Activated T-helper 17 cell treated with anti-CD3 and anti-CD28 coated beads, Interleukin-2, amount 50 U/mL, for 72 hours (primary cell): Measurements from ENCODE around the gene ANKS3. TPM values are rescaled to one million over a fixed set of nuclear protein-coding genes. Genes with fewer than 3 reads are reported as not detected.

Experiments
- ATAC-seq: fragments of 150-1000 bp; cut with Tn5 transposase; replicated peaks from 2 replicates; pipeline ENCODE4 v1.10.0; 2021; ENCODE audit warnings: mild to moderate bottlenecking, moderate library complexity
- H3K27ac Mint-ChIP-seq: one replicate; pipeline ENCODE4 v1.8.0; 2022; ENCODE audit warnings: mixed read lengths
- H3K27me3 Mint-ChIP-seq: one replicate; pipeline ENCODE4 v1.8.0; 2022; ENCODE audit warnings: mixed read lengths
- H3K36me3 Mint-ChIP-seq: one replicate; pipeline ENCODE4 v1.8.0; 2022; ENCODE audit warnings: low read depth, mild to moderate bottlenecking, mixed read lengths
- H3K4me1 Mint-ChIP-seq: one replicate; pipeline ENCODE4 v1.8.0; 2022; ENCODE audit warnings: mixed read lengths
- H3K4me3 Mint-ChIP-seq: one replicate; pipeline ENCODE4 v1.8.0; 2022; ENCODE audit warnings: mild to moderate bottlenecking, mixed read lengths
- H3K9me3 Mint-ChIP-seq: one replicate; pipeline ENCODE4 v1.8.0; 2022; ENCODE audit warnings: mixed read lengths
- total RNA-seq, 2 donors: library from RNA; stranded (reverse); gene quantifications; one replicate each; pipeline ENCODE4 v1.2.3, GENCODE V29; 2022

ANKS3 gene
- total RNA-seq, 2 donors from 2014 or later = 14.0 to 15.7 TPM

DNA sequence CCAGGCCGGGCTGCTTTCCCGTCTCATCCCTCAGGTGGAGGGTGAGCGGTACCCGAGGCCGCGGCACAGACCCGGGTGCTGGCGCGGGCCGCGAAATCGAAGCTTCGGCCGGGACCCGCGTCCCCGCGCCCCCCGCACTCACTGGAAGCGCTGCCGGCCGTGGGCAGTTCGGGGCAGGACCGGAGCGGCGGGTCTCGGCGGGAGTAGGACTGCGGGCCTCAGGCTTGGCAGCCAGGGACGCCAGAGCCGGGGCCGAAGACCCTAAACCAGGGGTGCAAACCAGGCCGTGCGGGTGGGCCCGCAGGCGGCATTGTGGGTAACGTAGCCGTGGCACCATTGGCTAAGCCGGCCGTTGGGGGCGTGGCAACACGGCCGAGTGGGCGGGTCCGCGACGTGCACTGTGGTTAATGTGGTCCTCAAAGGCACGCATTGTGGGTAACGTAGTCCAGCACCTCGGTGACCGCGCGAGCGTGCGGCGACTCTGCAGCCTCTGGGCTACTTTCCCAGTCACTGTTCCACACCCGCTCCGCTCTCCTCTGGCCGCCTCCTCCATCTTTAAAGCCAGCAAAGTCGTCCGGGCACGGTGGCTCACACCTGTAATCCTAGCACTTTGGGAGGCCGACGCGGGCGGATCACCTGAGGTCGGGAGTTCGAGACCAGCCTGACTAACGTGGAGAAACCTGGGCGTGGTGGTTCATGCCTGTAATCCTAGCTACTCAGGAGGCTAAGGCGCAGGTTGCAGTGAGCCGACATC is 33.0 kb upstream of the ANKS3 start, which contains the start of gene ZNF500:
Gene ZNF500 (minus strand): TSS at position 288 of the 754 bp plus-strand sequence. CDS start 1,184 bp downstream, outside the sequence.
- no peaks in the 10 kb centered on the region for H3K27me3 Mint-ChIP-seq
- H3K36me3 Mint-ChIP-seq = peaks cover 22% of the 10 kb centered on the region
- H3K4me1 Mint-ChIP-seq = peaks cover 11% of the 10 kb centered on the region
- peak within 1 kb of the TSS; percentile 94 for H3K27ac Mint-ChIP-seq
- no peaks in the 10 kb centered on the region for H3K9me3 Mint-ChIP-seq
- ATAC-seq = peak; percentile 78
- H3K4me3 Mint-ChIP-seq = peak within 1 kb of the TSS; percentile 97

DNA sequence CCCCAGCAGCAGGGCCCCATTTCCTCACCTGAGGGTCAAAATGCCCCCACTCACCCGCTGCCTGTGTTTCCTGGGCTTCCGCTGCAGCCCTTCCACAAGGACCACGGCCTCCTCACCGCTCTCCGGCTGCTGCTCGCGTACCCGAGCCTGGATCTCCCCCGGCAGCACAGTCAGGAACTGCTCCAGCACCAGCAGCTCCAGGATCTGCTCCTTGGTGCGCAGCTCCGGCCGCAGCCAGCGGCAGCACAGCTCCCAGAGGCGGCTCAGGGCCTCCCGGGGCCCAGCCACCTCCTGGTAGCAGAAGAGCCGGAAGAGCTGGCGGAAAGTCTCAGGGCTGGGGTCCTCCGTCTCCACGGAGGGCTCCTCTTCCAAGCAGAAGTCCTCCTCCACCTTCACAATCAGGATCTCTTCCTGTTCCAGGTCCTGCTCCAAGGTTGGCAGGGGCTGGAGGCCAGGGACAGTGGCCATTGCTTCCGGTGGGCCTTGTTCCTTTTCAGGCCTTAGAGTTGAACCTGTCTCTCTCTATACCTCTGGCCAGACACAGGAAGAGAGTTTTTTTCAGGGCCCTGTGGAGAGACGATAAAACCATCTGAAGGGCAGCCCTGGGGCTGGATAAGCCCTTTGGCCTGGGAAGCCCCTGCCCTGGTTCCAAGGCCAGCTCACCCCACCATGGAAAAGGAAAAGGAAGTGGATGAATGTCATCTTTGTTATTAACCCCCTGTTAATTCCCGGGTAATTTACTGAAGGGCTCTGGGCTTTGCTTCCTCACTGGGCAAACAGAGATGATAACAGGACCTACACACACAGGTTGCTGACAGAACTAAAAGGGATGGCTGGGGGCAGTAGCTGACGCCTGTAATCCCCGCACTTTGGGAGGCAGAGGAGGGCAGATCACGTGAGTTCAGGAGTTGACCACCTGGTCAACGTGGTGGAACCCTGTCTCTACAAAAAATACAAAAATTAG is 31.7 kb upstream of the ANKS3 start:
- Mint-ChIP-seq H3K27ac (peak overlapping the region; percentile 83), H3K27me3 (no peaks in the 10 kb centered on the region), H3K4me3 (peak overlapping the region; percentile 97), H3K4me1 (peaks cover 11% of the 10 kb centered on the region), H3K9me3 (no peaks in the 10 kb centered on the region), H3K36me3 (peaks cover 33% of the 10 kb centered on the region)
- ATAC-seq = no peak

DNA sequence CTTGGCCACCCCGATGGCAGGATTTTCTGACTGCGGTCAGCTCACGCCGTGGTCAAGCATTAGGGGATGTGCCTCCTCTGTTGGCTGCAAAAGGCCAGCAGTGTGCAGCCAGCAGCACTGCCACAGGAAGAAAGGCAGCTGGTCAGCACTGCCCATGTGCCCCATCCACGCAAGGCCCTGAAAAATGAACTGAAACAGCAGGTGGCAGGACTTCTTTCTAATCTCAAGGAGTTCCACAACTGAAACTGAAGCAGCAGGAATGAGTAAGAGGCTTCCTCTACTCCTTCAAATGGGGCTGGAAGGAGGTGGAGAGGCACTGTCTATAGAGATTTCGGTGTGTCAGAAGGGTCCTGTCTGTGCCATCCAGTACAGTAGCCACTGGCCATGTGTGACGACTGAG is 29.7 kb upstream of the ANKS3 start:
- ATAC-seq = no peak
- no peak overlapping the region for H3K27ac Mint-ChIP-seq
- H3K4me1 Mint-ChIP-seq = peaks cover 11% of the 10 kb centered on the region
- no peak overlapping the region for H3K4me3 Mint-ChIP-seq
- peaks cover 53% of the 10 kb centered on the region for H3K36me3 Mint-ChIP-seq
- no peaks in the 10 kb centered on the region for H3K9me3 Mint-ChIP-seq
- no peaks in the 10 kb centered on the region for H3K27me3 Mint-ChIP-seq

GRCh38 chr16:4762205-4762604 is 28.1 kb upstream of the ANKS3 start:
- no peak overlapping the region for H3K27ac Mint-ChIP-seq
- ATAC-seq = no peak
- H3K4me3 Mint-ChIP-seq = no peak overlapping the region
- H3K9me3 Mint-ChIP-seq = no peaks in the 10 kb centered on the region
- H3K36me3 Mint-ChIP-seq = peaks cover 69% of the 10 kb centered on the region
- H3K4me1 Mint-ChIP-seq = peaks cover 5% of the 10 kb centered on the region
- H3K27me3 Mint-ChIP-seq = no peaks in the 10 kb centered on the region

- Mint-ChIP-seq H3K27me3 (no peaks in the 10 kb centered on the region), H3K4me3 (no peak overlapping the region), H3K4me1 (no peaks in the 10 kb centered on the region), H3K9me3 (no peaks in the 10 kb centered on the region), H3K36me3 (peaks cover 83% of the 10 kb centered on the region), H3K27ac (peak overlapping the region; percentile 56)
- ATAC-seq = no peak
These were observed 26.3 kb upstream of the ANKS3 start for GRCh38 chr16:4760221-4760910.

GRCh38 chr16:4755687-4756086 is 21.6 kb upstream of the ANKS3 start:
- Mint-ChIP-seq H3K4me1 (no peaks in the 10 kb centered on the region), H3K36me3 (peaks cover 69% of the 10 kb centered on the region), H3K9me3 (no peaks in the 10 kb centered on the region), H3K4me3 (no peak overlapping the region), H3K27me3 (no peaks in the 10 kb centered on the region), H3K27ac (no peak overlapping the region)
- ATAC-seq = no peak

DNA sequence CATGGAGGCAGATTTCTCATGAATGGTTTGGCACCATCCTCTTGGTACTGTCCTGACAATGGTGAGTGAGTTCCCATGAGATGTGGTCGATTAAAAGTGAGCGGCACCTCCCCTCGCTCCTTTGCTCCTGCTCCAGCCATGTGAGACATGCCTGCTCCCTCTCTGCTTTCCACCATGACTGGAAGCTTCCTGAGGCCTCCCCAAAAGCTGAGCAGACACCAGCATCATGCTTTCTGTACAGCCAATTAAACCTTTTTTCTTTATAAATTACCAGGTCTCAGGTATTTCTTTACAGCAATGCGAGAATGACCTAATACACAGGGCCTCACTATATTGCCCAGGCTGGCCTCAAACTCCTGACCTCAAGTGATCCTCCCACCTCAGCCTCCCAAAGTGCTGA is 20.8 kb upstream of the ANKS3 start:
- H3K4me3 Mint-ChIP-seq = no peak overlapping the region
- H3K9me3 Mint-ChIP-seq = no peaks in the 10 kb centered on the region
- no peak for ATAC-seq
- H3K27me3 Mint-ChIP-seq = no peaks in the 10 kb centered on the region
- peaks cover 60% of the 10 kb centered on the region for H3K36me3 Mint-ChIP-seq
- no peaks in the 10 kb centered on the region for H3K4me1 Mint-ChIP-seq
- no peak overlapping the region for H3K27ac Mint-ChIP-seq

- H3K4me1 Mint-ChIP-seq = no peaks in the 10 kb centered on the region
- ATAC-seq = no peak
- no peaks in the 10 kb centered on the region for H3K9me3 Mint-ChIP-seq
- H3K4me3 Mint-ChIP-seq = no peak overlapping the region
- peaks cover 44% of the 10 kb centered on the region for H3K36me3 Mint-ChIP-seq
- no peaks in the 10 kb centered on the region for H3K27me3 Mint-ChIP-seq
- no peak overlapping the region for H3K27ac Mint-ChIP-seq
These were observed 19.2 kb upstream of the ANKS3 start for GRCh38 chr16:4753227-4753626.

DNA sequence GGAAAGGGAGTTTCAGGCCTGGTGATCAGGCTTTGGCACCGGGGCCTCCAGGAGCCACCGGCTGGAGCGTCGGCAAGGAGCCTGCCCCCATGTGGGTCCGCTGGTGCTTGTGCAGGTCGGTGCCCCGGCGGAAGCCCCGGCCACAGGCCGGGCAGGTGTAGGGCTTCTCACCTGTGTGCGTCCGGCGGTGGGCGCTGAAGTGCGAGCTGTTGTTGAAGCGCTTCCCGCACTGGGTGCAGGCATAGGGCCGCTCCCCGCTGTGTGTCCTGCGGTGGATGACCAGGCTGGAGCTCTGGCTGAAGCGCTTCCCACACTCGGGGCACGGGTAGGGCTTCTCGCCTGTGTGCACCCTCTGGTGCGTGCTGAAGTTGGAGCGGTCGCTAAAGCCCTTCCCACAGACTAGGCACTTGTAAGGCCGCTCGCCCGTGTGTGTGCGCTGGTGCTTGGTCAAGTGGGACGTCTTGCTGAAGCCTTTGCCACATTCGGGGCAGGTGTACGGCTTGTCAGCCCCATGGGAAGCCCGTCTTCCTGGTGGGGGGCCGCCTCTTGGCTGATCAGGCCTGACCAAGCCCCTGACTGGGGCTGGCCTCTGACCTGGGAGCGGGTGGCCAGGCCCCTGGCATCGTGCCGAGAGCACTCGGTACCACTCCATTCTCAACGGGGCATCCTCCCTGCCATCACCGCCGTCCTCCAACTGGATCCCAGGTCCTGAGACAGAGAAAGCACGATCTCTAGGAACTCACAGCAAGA is 18.5 kb upstream of the ANKS3 start:
- ATAC-seq = no peak
- H3K36me3 Mint-ChIP-seq = peaks cover 37% of the 10 kb centered on the region

GRCh38 chr16:4750896-4751295 is 16.8 kb upstream of the ANKS3 start:
- H3K36me3 Mint-ChIP-seq = peaks cover 24% of the 10 kb centered on the region
- H3K27me3 Mint-ChIP-seq = no peaks in the 10 kb centered on the region
- ATAC-seq = no peak
- no peaks in the 10 kb centered on the region for H3K4me1 Mint-ChIP-seq
- no peak overlapping the region for H3K4me3 Mint-ChIP-seq
- H3K27ac Mint-ChIP-seq = no peak overlapping the region
- no peaks in the 10 kb centered on the region for H3K9me3 Mint-ChIP-seq

More for the DNA sequence above, 18.5 kb upstream of the ANKS3 start:
- Mint-ChIP-seq H3K27ac (no peak overlapping the region), H3K4me1 (no peaks in the 10 kb centered on the region), H3K9me3 (no peaks in the 10 kb centered on the region), H3K27me3 (no peaks in the 10 kb centered on the region), H3K4me3 (no peak overlapping the region)

DNA sequence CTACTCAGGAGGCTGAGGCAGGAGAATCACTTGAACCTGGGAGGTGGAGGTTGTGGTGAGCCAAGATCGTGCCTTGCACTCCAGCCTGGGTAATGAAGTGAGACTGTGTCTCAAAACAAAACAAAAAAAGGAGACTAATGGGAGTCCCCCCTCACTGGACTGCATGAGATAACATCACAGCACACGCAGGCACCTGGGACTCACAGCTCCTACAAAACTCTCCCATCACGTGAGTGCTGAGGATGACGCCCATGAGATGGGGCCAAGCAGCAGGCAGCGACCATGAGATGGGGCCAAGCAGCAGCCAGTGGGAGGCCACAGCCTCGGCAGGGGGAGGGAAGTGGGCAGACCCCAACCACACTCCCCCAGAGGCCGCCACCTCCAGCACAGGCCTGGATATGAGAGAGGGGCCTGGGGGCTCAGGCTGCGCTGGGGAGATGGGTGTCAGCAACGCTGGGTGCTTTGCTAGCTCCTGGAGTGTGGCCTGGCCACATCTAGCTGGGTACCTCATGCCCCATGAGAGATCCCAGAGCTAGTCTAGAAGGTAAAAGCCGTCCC is 15.7 kb upstream of the ANKS3 start:
- H3K4me3 Mint-ChIP-seq = no peak overlapping the region
- no peaks in the 10 kb centered on the region for H3K4me1 Mint-ChIP-seq
- H3K27ac Mint-ChIP-seq = no peak overlapping the region
- ATAC-seq = no peak
- H3K36me3 Mint-ChIP-seq = peaks cover 16% of the 10 kb centered on the region
- no peaks in the 10 kb centered on the region for H3K9me3 Mint-ChIP-seq
- no peaks in the 10 kb centered on the region for H3K27me3 Mint-ChIP-seq

- no peak for ATAC-seq
- no peaks in the 10 kb centered on the region for H3K27me3 Mint-ChIP-seq
These were observed 14.8 kb upstream of the ANKS3 start for GRCh38 chr16:4748682-4749411.

More at GRCh38 chr16:4748682-4749411, 14.8 kb upstream of the ANKS3 start:
- H3K4me3 Mint-ChIP-seq = no peak overlapping the region
- no peak overlapping the region for H3K27ac Mint-ChIP-seq
- no peaks in the 10 kb centered on the region for H3K9me3 Mint-ChIP-seq
- H3K36me3 Mint-ChIP-seq = peaks cover 16% of the 10 kb centered on the region
- H3K4me1 Mint-ChIP-seq = no peaks in the 10 kb centered on the region
